CD14-positive monocyte (primary cell): ENCODE results near the gene SELENOF. TPM values are rescaled to one million over a fixed set of nuclear protein-coding genes. Genes with fewer than 3 reads are reported as not detected.

Experiments used
- DNase-seq, 3 donors: peaks; one replicate each; pipeline ENCODE4 v3.0.0-alpha.2; 2011 to 2022
- H2AFZ ChIP-seq: 2 replicates; pipeline ENCODE4 v1.6.0; 2012; ENCODE audit warnings: mild to moderate bottlenecking, low read depth, low read length, inconsistent platforms; ENCODE audit not compliant: insufficient read depth, poor library complexity, severe bottlenecking
- H3K27ac ChIP-seq, 2 donors: 1 replicate in 1 of 2; 2 replicates in 1 of 2; pipeline ENCODE4 v1.5.1; 2012 to 2013; ENCODE audit warnings: low read length in 2 of 2, control low read depth in 1 of 2, inconsistent platforms in 1 of 2, low read depth in 1 of 2, mild to moderate bottlenecking in 1 of 2
- H3K27me3 ChIP-seq, 2 donors: one replicate each; pipeline versions ENCODE4 v1.6.0 to v1.6.1; 2011 to 2013; ENCODE audit warnings: low read length in 2 of 2; ENCODE audit not compliant: control insufficient read depth in 2 of 2, insufficient read depth in 2 of 2
- H3K36me3 ChIP-seq, 2 donors: replicated peaks in 1 of 2; 1 replicate in 1 of 2; 2 replicates in 1 of 2; pipeline versions ENCODE4 v1.5.1 to v1.6.1; 2012 to 2013; ENCODE audit warnings: low read length in 2 of 2, control low read depth in 1 of 2, inconsistent platforms in 1 of 2, mild to moderate bottlenecking in 1 of 2; ENCODE audit not compliant: insufficient read depth in 2 of 2, control insufficient read depth in 1 of 2
- H3K4me1 ChIP-seq, 2 donors: 1 replicate in 1 of 2; 2 replicates in 1 of 2; pipeline versions ENCODE4 v1.5.1 to v1.6.1; 2012 to 2013; ENCODE audit warnings: low read length in 2 of 2, control low read depth in 1 of 2, inconsistent platforms in 1 of 2, mild to moderate bottlenecking in 1 of 2, moderate library complexity in 1 of 2; ENCODE audit not compliant: insufficient read depth in 2 of 2, control insufficient read depth in 1 of 2
- H3K4me2 ChIP-seq: replicated peaks from 2 replicates; pipeline ENCODE3; 2012; ENCODE audit warnings: low read length, moderate library complexity, mild to moderate bottlenecking; ENCODE audit not compliant: poor library complexity, severe bottlenecking; ENCODE audit errors: extremely low read depth
- H3K4me3 ChIP-seq, 3 experiments: fragments of 200-600 bp in 1 of 3; sonication (generic) in 1 of 3; replicated peaks in 1 of 3; 1 replicate in 2 of 3; 2 replicates in 1 of 3; pipeline ENCODE4 v1.5.1; 2011 to 2013; ENCODE audit warnings: low read length in 3 of 3, mild to moderate bottlenecking in 3 of 3, control low read depth in 2 of 3, low read depth in 2 of 3, inconsistent platforms in 1 of 3, moderate library complexity in 1 of 3
- H3K79me2 ChIP-seq: 2 replicates; pipeline ENCODE4 v1.6.0; 2012; ENCODE audit warnings: mild to moderate bottlenecking, control low read depth, inconsistent platforms, low read length, moderate library complexity; ENCODE audit not compliant: insufficient read depth
- H3K9ac ChIP-seq: 2 replicates; pipeline ENCODE4 v1.6.0; 2017; ENCODE audit warnings: low read length, mild to moderate bottlenecking; ENCODE audit not compliant: insufficient read depth, poor library complexity, severe bottlenecking
- H3K9me3 ChIP-seq, 2 donors: replicated peaks in 1 of 2; 1 replicate in 1 of 2; 2 replicates in 1 of 2; pipeline versions ENCODE4 v1.5.1 to v1.6.1; 2012 to 2013; ENCODE audit warnings: low read length in 2 of 2, control low read depth in 1 of 2; ENCODE audit not compliant: control insufficient read depth in 1 of 2, insufficient read depth in 1 of 2
- H4K20me1 ChIP-seq: 2 replicates; pipeline ENCODE4 v1.6.0; 2012; ENCODE audit warnings: mild to moderate bottlenecking, low read length, control low read depth, moderate library complexity; ENCODE audit not compliant: insufficient read depth
- H3K27ac Mint-ChIP-seq, 7 donors: one replicate each; pipeline ENCODE4 v1.8.0; 2020; ENCODE audit warnings: mild to moderate bottlenecking in 7 of 7, mixed read lengths in 7 of 7, moderate library complexity in 6 of 7, inconsistent platforms in 2 of 7
- H3K27me3 Mint-ChIP-seq, 3 donors: one replicate each; pipeline ENCODE4 v1.8.0; 2021 to 2022; ENCODE audit warnings: low read depth in 3 of 3, mild to moderate bottlenecking in 3 of 3, mixed read lengths in 3 of 3, moderate library complexity in 3 of 3, inconsistent platforms in 1 of 3
- H3K36me3 Mint-ChIP-seq, 2 donors: one replicate each; pipeline ENCODE4 v1.8.0; 2020; ENCODE audit warnings: mixed read lengths in 2 of 2, inconsistent platforms in 1 of 2, mild to moderate bottlenecking in 1 of 2
- H3K4me1 Mint-ChIP-seq: one replicate; pipeline ENCODE4 v1.8.0; 2020; ENCODE audit warnings: mild to moderate bottlenecking, mixed read lengths
- H3K4me3 Mint-ChIP-seq, 2 donors: one replicate each; pipeline ENCODE4 v1.8.0; 2020; ENCODE audit warnings: mild to moderate bottlenecking in 2 of 2, mixed read lengths in 2 of 2, moderate library complexity in 1 of 2
- H3K9me3 Mint-ChIP-seq, 7 donors: one replicate each; pipeline ENCODE4 v1.8.0; 2020 to 2022; ENCODE audit warnings: mixed read lengths in 7 of 7, mild to moderate bottlenecking in 6 of 7, moderate library complexity in 6 of 7, inconsistent platforms in 2 of 7
- WGBS: methylation state at CpG from one replicate; pipeline ENCODE4 v1.1.5; 2013; ENCODE audit warnings: missing lambda C conversion rate; ENCODE audit not compliant: insufficient coverage; 5-methylcytosine and 5-hydroxymethylcytosine counted together
- intact Hi-C, 2 donors: fragments of 100-400 bp; cut with micrococcal nuclease; formaldehyde crosslinking; loops; one replicate each; pipeline versions ENCODE4 v1.15.0 to v1.15.1; 2023
- polyA plus RNA-seq, 3 donors: library from polyadenylated mRNA; depleted of rRNA in 1 of 3; unstranded in 2 of 3; stranded (reverse) in 1 of 3; fragments of 300-500 nt in 2 of 3; fragments of >200 nt in 1 of 3; fragmentation: Illumina TruSeq in 2 of 3; gene quantifications; 1 replicate in 2 of 3; 2 replicates in 1 of 3; pipeline ENCODE4 v1.2.3, GENCODE V29; 2012 to 2021
- TF ChIP-seq, protein P1 (sequence below): fragments of 200-600 bp; IDR thresholded peaks from one replicate; pipeline ENCODE4 v1.8.0; 2022; ENCODE audit warnings: antibody characterized with exemption, mild to moderate bottlenecking

The SELENOF gene
- polyA plus RNA-seq, 3 donors: 111 to 357 (median 339) TPM

DNA sequence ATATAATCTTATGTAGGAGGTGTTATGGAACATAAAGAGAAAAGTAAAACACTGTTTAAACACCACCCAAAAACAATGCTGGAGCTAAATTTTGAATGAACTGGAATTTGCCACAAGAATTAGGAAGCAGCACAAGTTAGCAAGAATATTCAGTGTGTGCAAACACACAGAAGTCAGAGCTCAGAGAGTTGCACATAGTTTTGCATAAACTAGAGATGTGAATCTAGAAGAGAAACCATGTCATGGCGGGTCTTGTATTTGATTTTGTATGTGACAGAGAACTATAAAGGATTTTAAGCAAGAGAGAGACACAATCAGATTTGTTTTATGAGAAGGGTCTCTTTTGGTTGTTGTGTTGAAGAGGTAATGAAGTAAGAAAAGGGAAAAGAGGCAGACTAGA is 38.2 kb downstream of the SELENOF start:
- Histone ChIP-seq H3K27ac (no peak overlapping the region), H3K4me2 (no peak overlapping the region), H3K4me3 (no peak overlapping the region), H3K4me1 (no peaks in the 10 kb centered on the region), H4K20me1 (no peaks in the 10 kb centered on the region), H3K9ac (no peak overlapping the region), H3K9me3 (no peaks in the 10 kb centered on the region), H3K27me3 (no peaks in the 10 kb centered on the region), H3K79me2 (no peaks in the 10 kb centered on the region), H3K36me3 (peaks cover 20 to 58% of the 10 kb centered on the region in 2 donors), H2AFZ (no peak overlapping the region)
- peaks cover 0 to 1% (median 0%) of the 10 kb centered on the region in 3 donors for H3K27me3 Mint-ChIP-seq
- H3K36me3 Mint-ChIP-seq: peaks cover 31 to 60% of the 10 kb centered on the region in 2 donors
- WGBS: 83% methylated on average over 1 of the region's 1 CpG
- H3K4me1 Mint-ChIP-seq: no peaks in the 10 kb centered on the region
- no peak for DNase-seq
- no peak overlapping the region for H3K4me3 Mint-ChIP-seq
- intact Hi-C loops: no loop called here
- peak overlapping the region in 2 of 7 donors; percentile 3 to 4 for H3K27ac Mint-ChIP-seq
- peaks cover 0 to 3% (median 0%) of the 10 kb centered on the region in 7 donors for H3K9me3 Mint-ChIP-seq
- TF ChIP-seq, protein P1, sequence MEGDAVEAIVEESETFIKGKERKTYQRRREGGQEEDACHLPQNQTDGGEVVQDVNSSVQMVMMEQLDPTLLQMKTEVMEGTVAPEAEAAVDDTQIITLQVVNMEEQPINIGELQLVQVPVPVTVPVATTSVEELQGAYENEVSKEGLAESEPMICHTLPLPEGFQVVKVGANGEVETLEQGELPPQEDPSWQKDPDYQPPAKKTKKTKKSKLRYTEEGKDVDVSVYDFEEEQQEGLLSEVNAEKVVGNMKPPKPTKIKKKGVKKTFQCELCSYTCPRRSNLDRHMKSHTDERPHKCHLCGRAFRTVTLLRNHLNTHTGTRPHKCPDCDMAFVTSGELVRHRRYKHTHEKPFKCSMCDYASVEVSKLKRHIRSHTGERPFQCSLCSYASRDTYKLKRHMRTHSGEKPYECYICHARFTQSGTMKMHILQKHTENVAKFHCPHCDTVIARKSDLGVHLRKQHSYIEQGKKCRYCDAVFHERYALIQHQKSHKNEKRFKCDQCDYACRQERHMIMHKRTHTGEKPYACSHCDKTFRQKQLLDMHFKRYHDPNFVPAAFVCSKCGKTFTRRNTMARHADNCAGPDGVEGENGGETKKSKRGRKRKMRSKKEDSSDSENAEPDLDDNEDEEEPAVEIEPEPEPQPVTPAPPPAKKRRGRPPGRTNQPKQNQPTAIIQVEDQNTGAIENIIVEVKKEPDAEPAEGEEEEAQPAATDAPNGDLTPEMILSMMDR: no peak

DNA sequence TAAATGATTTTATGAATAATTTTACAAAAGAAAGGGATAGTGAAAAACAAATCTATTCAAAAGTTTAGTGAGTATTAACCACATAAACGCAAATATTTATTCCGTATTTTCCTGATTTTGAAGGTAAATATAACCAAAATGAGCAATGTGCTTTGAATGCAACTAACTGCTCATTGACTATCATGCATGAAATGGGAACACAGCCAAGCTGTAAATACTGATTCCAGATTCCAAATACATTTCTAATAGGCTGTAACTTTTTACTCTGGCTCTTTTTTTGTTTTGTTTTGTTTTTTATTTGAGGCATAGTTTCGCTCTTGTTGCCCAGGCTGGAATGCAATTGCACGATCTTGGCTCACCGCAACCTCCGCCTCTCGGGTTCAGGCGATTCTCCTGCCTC is 41.8 kb downstream of the SELENOF start:
- Mint-ChIP-seq H3K27me3 (peaks cover 0 to 2% (median 0%) of the 10 kb centered on the region in 3 donors), H3K36me3 (peaks cover 19 to 49% of the 10 kb centered on the region in 2 donors), H3K27ac (no peak overlapping the region), H3K9me3 (peaks cover 0 to 3% (median 0%) of the 10 kb centered on the region in 7 donors), H3K4me3 (no peak overlapping the region), H3K4me1 (peaks cover 3% of the 10 kb centered on the region)
- no peaks in the 10 kb centered on the region for H3K9me3 ChIP-seq
- TF ChIP-seq, protein P1: no peak
- H2AFZ ChIP-seq: no peak overlapping the region
- intact Hi-C loops: no loop called here
- no peak overlapping the region for H3K9ac ChIP-seq
- H3K79me2 ChIP-seq: no peaks in the 10 kb centered on the region
- no peaks in the 10 kb centered on the region for H3K27me3 ChIP-seq
- H3K4me2 ChIP-seq: no peak overlapping the region
- WGBS: 100% methylated on average over 6 of the region's 8 CpGs
- peaks cover 0 to 29% of the 10 kb centered on the region in 2 donors for H3K36me3 ChIP-seq
- no peaks in the 10 kb centered on the region for H3K4me1 ChIP-seq
- H3K27ac ChIP-seq: no peak overlapping the region
- DNase-seq: no peak
- H4K20me1 ChIP-seq: no peaks in the 10 kb centered on the region
- no peak overlapping the region for H3K4me3 ChIP-seq
